ENCODE measurements around the gene CAPN2.

Gene CAPN2

GRCh38 chr1:223820971-223821370 lies 108.6 kb downstream of the CAPN2 start:
- no peak for DNase-seq (ENCODE audit: low read depth)
- no peak overlapping the region for H3K4me3 ChIP-seq (ENCODE audit: low read length)
- no peak for TF ChIP-seq CTCF (IDR thresholded peaks at IDR 0.05; ENCODE audit: insufficient read depth, low read depth, low read length, missing control alignments)

GRCh38 chr1:223824287-223824686 lies 111.9 kb downstream of the CAPN2 start:
- DNase-seq (ENCODE audit: low read depth) = no peak
- no peak overlapping the region for H3K4me3 ChIP-seq (ENCODE audit: low read length)
- no peak for TF ChIP-seq CTCF (IDR thresholded peaks at IDR 0.05; ENCODE audit: insufficient read depth, low read depth, low read length, missing control alignments)

- no peak overlapping the region for H3K4me3 ChIP-seq (ENCODE audit: low read length)
- no peak for TF ChIP-seq CTCF (IDR thresholded peaks at IDR 0.05; ENCODE audit: insufficient read depth, low read depth, low read length, missing control alignments)
- no peak for DNase-seq (ENCODE audit: low read depth)
Observed at GRCh38 chr1:223824712-223825111, 112.4 kb downstream of the CAPN2 start.

All from epithelial cell of esophagus (primary cell).